ENCODE results near the gene PVALB.

PVALB gene

DNA sequence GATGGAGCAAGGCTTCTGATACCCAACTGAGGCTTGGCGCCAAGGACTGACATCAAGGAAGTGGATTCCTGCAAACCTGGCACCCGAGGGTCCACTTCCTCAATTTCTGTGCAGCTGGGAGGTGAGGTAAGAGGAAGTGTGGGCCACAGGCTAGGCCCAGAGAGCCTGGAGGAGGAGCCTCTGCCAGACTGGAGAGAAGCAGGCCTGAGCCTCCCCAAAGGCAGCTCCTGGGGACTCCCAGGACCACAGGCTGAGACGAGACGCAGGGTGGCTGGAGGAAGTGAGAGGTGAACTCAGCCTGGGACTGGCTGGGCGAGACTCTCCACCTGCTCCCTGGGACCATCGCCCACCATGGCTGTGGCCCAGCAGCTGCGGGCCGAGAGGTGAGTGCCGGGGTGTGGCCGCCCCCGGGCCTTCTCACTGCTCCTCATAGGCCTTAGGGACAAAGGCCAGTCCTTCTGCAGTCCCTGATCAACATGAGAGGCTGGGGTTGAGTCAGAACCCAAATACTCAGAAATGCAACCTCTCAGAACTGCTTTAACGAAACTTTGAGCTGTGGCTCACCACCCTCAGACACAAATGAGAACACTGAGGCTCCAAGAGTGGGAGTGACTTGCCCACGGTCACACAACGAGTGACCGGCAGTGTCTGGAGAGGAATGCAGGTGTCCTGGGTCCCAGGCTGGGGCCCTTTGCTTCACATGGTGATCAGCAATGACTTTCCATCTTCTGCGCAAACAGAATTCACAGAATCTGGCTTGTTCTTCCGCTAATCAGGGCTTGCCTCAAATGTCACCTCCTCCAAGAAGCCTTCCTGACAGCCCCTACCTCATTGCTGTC, 44.2 kb upstream of the PVALB start, which contains the start of gene NCF4:
TSS of gene NCF4 (plus strand) at position 186 of the 839 bp plus-strand sequence. CDS start at position 352, 166 bp downstream.
- Histone ChIP-seq H3K27ac (peak within 1 kb of the TSS; percentile 18 to 75), H3K4me3 (peak within 1 kb of the TSS; percentile 53)
- TF ChIP-seq, protein P1, sequence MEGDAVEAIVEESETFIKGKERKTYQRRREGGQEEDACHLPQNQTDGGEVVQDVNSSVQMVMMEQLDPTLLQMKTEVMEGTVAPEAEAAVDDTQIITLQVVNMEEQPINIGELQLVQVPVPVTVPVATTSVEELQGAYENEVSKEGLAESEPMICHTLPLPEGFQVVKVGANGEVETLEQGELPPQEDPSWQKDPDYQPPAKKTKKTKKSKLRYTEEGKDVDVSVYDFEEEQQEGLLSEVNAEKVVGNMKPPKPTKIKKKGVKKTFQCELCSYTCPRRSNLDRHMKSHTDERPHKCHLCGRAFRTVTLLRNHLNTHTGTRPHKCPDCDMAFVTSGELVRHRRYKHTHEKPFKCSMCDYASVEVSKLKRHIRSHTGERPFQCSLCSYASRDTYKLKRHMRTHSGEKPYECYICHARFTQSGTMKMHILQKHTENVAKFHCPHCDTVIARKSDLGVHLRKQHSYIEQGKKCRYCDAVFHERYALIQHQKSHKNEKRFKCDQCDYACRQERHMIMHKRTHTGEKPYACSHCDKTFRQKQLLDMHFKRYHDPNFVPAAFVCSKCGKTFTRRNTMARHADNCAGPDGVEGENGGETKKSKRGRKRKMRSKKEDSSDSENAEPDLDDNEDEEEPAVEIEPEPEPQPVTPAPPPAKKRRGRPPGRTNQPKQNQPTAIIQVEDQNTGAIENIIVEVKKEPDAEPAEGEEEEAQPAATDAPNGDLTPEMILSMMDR (IDR thresholded peaks at IDR 0.05): no peak
- DNase-seq (ENCODE audit: low spot score): no peak

DNA sequence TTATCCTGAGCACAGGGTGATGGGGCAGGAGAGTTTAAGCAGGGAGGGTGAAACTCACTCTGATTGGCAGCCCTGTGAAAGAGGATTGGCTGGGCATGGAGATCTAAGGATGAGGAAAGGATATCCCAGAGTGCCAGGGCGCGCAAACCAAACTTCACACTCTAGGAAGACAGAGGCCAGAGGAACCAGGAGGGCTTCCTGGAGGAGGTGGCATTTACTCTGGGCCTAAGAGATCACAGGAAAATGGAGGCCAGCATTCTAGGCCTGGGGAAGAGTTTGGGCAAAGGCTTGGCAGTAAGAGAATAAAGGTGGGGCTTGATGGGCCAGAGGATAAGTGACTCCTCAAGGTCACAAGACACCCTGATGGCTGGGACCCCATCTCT, 43.6 kb upstream of the PVALB start:
- TF ChIP-seq, protein P1 (IDR thresholded peaks at IDR 0.05): no peak
- no peak for DNase-seq (ENCODE audit: low spot score)
- Histone ChIP-seq H3K27ac (peak overlapping the region in 1 of 2 donors; percentile 40), H3K4me3 (no peak overlapping the region)

DNA sequence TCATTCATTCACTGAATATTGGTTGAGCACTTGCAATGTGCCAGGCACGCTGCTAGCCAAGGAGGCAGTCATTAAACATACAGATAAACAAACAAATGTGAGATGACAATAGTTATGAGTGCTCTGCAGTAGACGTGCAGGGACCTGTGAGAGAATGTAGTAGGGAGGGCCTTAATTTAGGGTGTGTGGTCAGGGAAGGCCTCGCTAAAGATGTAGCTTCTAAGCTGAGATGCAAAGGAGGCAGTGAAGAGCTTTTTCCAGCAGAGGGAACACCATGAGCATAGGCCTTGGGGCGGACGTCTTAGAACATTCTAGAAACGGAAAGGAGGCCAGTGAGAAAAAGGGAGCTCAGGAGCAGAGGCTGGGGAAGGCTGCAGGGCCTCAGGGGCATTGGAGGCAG, 43.2 kb upstream of the PVALB start:
- Histone ChIP-seq H3K27ac (no peak overlapping the region), H3K4me3 (no peak overlapping the region)
- TF ChIP-seq, protein P1 (IDR thresholded peaks at IDR 0.05): no peak
- no peak for DNase-seq (ENCODE audit: low spot score)

DNA sequence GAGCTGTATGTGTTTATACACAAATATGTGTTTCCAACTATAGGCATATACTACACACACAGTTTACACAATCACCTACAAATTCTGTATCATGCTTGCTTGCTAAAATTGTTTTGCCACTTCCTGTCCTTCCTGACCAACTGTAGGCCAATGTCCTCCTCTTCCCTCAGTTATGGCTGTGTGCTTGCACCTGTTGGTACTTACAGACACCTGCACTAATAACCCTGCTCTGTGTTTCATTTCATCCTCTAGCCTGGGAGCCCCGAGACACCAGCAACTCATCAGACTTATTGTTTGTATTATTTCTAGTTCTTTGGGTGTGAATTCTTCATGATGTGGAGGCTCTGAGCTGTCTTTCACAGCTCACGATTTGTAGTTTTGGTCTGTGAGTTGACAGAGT, 42.1 kb upstream of the PVALB start:
- no peak overlapping the region for H3K4me3 ChIP-seq
- H3K27ac ChIP-seq: no peak overlapping the region
- TF ChIP-seq, protein P1 (IDR thresholded peaks at IDR 0.05): no peak
- no peak for DNase-seq (ENCODE audit: low spot score)

DNA sequence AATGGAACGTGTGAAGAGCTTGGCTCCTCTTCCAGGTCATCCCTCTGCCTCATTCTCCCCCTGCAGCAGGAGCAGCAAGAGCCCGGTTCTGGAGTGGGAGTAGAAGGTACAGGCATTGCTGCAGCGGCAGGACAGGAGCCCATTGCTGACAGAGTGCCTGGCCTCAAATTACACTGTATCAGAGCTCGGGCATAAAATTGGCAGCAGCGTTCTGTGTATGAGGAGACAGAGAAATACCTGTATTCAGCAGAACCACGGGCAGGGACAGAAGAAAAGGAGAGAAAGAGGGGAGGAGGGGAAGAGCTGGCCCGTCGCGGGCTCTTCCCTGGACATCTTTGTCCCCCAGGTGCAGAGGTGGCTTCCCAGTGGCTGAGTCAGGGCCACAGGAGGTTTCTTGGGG, 41.3 kb upstream of the PVALB start:
- Histone ChIP-seq H3K4me3 (no peak overlapping the region), H3K27ac (no peak overlapping the region)
- DNase-seq (ENCODE audit: low spot score): no peak
- TF ChIP-seq, protein P1 (IDR thresholded peaks at IDR 0.05): no peak

DNA sequence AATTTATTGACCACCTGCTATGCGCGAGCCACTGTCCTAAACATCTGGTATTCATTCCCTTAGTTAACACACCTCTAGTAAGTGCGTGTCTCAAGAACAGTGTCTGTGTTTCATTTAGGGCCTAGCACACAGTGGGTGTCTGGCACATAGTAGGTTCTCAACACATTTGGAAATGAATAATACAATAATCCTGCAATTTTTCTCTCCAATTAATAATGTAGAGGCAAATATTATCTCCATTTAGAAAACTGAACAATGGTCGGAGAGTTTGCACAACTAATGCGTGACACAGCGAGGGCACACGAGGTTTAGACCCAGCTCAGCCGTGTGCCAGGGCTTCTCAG, 39.9 kb upstream of the PVALB start:
- TF ChIP-seq, protein P1 (IDR thresholded peaks at IDR 0.05): no peak
- no peak overlapping the region for H3K27ac ChIP-seq
- no peak for DNase-seq (ENCODE audit: low spot score)
- no peak overlapping the region for H3K4me3 ChIP-seq
